A549 (cell line): ENCODE results near the gene FADS3. TPM values are rescaled to one million over a fixed set of nuclear protein-coding genes. Genes with fewer than 3 reads are reported as not detected.

Source experiments
- ATAC-seq, 2 experiments: fragments of 200-7000 bp in 1 of 2; fragments of >200 bp in 1 of 2; cut with Nextera tagmentation in 1 of 2; cut with Tn5 transposase in 1 of 2; 3 replicates each; pipeline versions ENCODE4 v1.8.0 to v1.9.1; 2018 to 2020; ENCODE audit warnings: mild to moderate bottlenecking in 1 of 2, moderate library complexity in 1 of 2
- CTCF ChIA-PET: fragments of 300-600 bp; sonication (Branson Sonifier 250); formaldehyde crosslinking; extraction: SDS; loops from one replicate; lab custom pipeline; 2021; ENCODE audit warnings: antibody characterized with exemption, inconsistent platforms; lab: Yijun Ruan, JAX
- POLR2A ChIA-PET: fragments of 350-600 bp; formaldehyde crosslinking; extraction: SDS; loops from one replicate; lab custom pipeline; 2021; ENCODE audit warnings: antibody characterized with exemption, inconsistent platforms; lab: Yijun Ruan, JAX
- DNase-seq, 2 experiments: peaks; one replicate each; pipeline versions ENCODE4 v3.0.0 to v3.0.0-alpha.2; 2011 to 2016; ENCODE audit warnings: low read depth in 1 of 2, low spot score in 1 of 2
- FAIRE-seq: peaks from 2 replicates; lab custom pipeline; 2011; peaks lifted over from hg19 to GRCh38; lab: Jason Lieb, UNC
- H3K27ac ChIP-seq, 2 experiments: fragments of >200 bp; sonication (Bioruptor Twin); formaldehyde crosslinking; 3 replicates each; pipeline ENCODE4 v1.5.1; 2016 to 2017
- H3K4me1 ChIP-seq: fragments of >200 bp; sonication (Bioruptor Twin); formaldehyde crosslinking; 3 replicates; pipeline ENCODE4 v1.6.1; 2016
- H3K4me2 ChIP-seq: fragments of >200 bp; sonication (Bioruptor Twin); formaldehyde crosslinking; 3 replicates; pipeline ENCODE4 v1.6.1; 2016
- H3K4me3 ChIP-seq: fragments of >200 bp; sonication (Bioruptor Twin); formaldehyde crosslinking; 3 replicates; pipeline ENCODE4 v1.5.1; 2016
- H3K9me3 ChIP-seq: fragments of >200 bp; sonication (Bioruptor Twin); formaldehyde crosslinking; 3 replicates; pipeline ENCODE4 v1.6.1; 2016
- ATOH8 ChIP-seq: fragments of 250-450 bp; sonication (Bioruptor Pico); IDR thresholded peaks from 2 replicates; pipeline ENCODE4 v1.5.0; 2020; ENCODE audit warnings: low read depth, mild to moderate bottlenecking, moderate library complexity
- ESRRA ChIP-seq: fragments of 150-350 bp; IDR thresholded peaks from 2 replicates; pipeline ENCODE4 v1.6.1; 2014; ENCODE audit warnings: mild to moderate bottlenecking, low read length, borderline replicate concordance
- JUN ChIP-seq, 2 experiments: fragments of >200 bp; sonication (Bioruptor Twin); formaldehyde crosslinking; IDR thresholded peaks; 2 replicates in 1 of 2; 3 replicates in 1 of 2; pipeline ENCODE4 v1.6.1; 2016 to 2017
- KDM5A ChIP-seq: fragments of 200-600 bp; sonication (generic); IDR thresholded peaks from 2 replicates; pipeline ENCODE4 v1.6.1; 2016; ENCODE audit warnings: antibody characterized with exemption, mild to moderate bottlenecking
- PHF8 ChIP-seq: fragments of 200-600 bp; sonication (generic); IDR thresholded peaks from 2 replicates; pipeline ENCODE4 v1.6.1; 2016; ENCODE audit warnings: low read depth, mild to moderate bottlenecking, antibody characterized with exemption, moderate library complexity, borderline replicate concordance
- REST ChIP-seq: fragments of 200-600 bp; sonication (generic); IDR thresholded peaks from 2 replicates; pipeline ENCODE4 v1.6.1; 2016; ENCODE audit warnings: antibody characterized with exemption, mild to moderate bottlenecking, moderate library complexity
- WGBS: methylation state at CpG from one replicate; pipeline ENCODE4 v1.1.6; 2017; ENCODE audit errors: missing lambda C conversion rate; 5-methylcytosine and 5-hydroxymethylcytosine counted together
- polyA plus RNA-seq, 4 experiments: library from polyadenylated mRNA; depleted of rRNA in 3 of 4; stranded (reverse); fragments of >200 nt; fragmentation: RNase III in 1 of 4; extraction: RNeasy Plus Mini Kit Qiagen cat#74134 plus additional on column Dnase treatment in 1 of 4; gene quantifications; 2 replicates in 3 of 4; 3 replicates in 1 of 4; pipeline ENCODE4 v1.2.3, GENCODE V29; 2011 to 2017

FADS3 gene
- polyA plus RNA-seq, 2 of the 4 experiments (the other 2 are of a cell fraction): 17.5 to 36.3 TPM

GRCh38 chr11:61833471-61833870, 57.9 kb downstream of the FADS3 start (continued):
- no peak for TF ChIP-seq KDM5A

GRCh38 chr11:61832754-61833153, 58.6 kb downstream of the FADS3 start:
- DNase-seq: no peak
- POLR2A ChIA-PET: interaction anchor here (0.6 kb wide), 1 partner anchor 279 kb away, joined by 3 read pairs; no protein-coding TSS in a partner anchor
- peaks cover 68% of the 10 kb centered on the region for H3K4me1 ChIP-seq
- WGBS: 81% methylated on average over 7 of the region's 7 CpGs
- no peak for FAIRE-seq
- no peaks in the 10 kb centered on the region for H3K9me3 ChIP-seq
- CTCF ChIA-PET: interaction anchor here (1.0 to 5.6 kb wide), 3 partner anchors 35 to 249 kb away, joined by 4 to 51 read pairs (median 5); no protein-coding TSS in a partner anchor
- no peak overlapping the region for H3K4me3 ChIP-seq
- no peak for ATAC-seq
- H3K4me2 ChIP-seq: no peak overlapping the region
- H3K27ac ChIP-seq: no peak overlapping the region
- TF ChIP-seq REST: no peak
- TF ChIP-seq, all 56 proteins: peak for 0

GRCh38 chr11:61832207-61832606, 59.1 kb downstream of the FADS3 start:
- DNase-seq: no peak
- no peak for FAIRE-seq

GRCh38 chr11:61830237-61831105, 60.9 kb downstream of the FADS3 start:
- Histone ChIP-seq H3K4me3 (peak overlapping the region; percentile 100), H3K27ac (peak overlapping the region; percentile 1 to 96; a peak in 3 of 6 replicates), H3K4me1 (peaks cover 68% of the 10 kb centered on the region), H3K9me3 (no peaks in the 10 kb centered on the region), H3K4me2 (peak overlapping the region; percentile 100)
- ATAC-seq (no peak), FAIRE-seq (no peak), DNase-seq (no peak)
- POLR2A ChIA-PET: no interaction called here
- WGBS: 64% methylated on average over 8 of the region's 8 CpGs
- CTCF ChIA-PET: interaction anchor here (0.7 to 5.6 kb wide), 7 partner anchors 18 to 252 kb away, joined by 3 to 51 read pairs (median 5); no protein-coding TSS in a partner anchor
- TF ChIP-seq ATOH8 (CRISPR knock-in tag): no peak

More at GRCh38 chr11:61832207-61832606, 59.1 kb downstream of the FADS3 start:
- 97% methylated on average over 4 of the region's 4 CpGs for WGBS
- H3K4me3 ChIP-seq: no peak overlapping the region
- H3K4me2 ChIP-seq: no peak overlapping the region
- CTCF ChIA-PET: interaction anchor here (0.6 to 5.6 kb wide), 6 partner anchors 14 to 250 kb away, joined by 3 to 51 read pairs (median 4); no protein-coding TSS in a partner anchor
- no peak for TF ChIP-seq PHF8
- no peak for TF ChIP-seq JUN (IDR thresholded peaks at IDR 0.05)
- no peak for TF ChIP-seq REST
- no peak for TF ChIP-seq ESRRA
- peaks cover 68% of the 10 kb centered on the region for H3K4me1 ChIP-seq
- no peaks in the 10 kb centered on the region for H3K9me3 ChIP-seq
- POLR2A ChIA-PET: no interaction called here
- ATAC-seq: no peak
- no peak overlapping the region for H3K27ac ChIP-seq
